Liver (tissue), 9 donors: ENCODE measurements around the gene ARVCF. TPM values are rescaled to one million over a fixed set of nuclear protein-coding genes. Genes with fewer than 3 reads are reported as not detected.

ENCODE experiments used
- DNase-seq: peaks from one replicate; pipeline ENCODE4 v3.0.0-alpha.2; 2017; ENCODE audit warnings: low spot score
- H3K27ac ChIP-seq, 2 donors: one replicate each; pipeline ENCODE4 v1.7.0; 2013; ENCODE audit warnings: inconsistent platforms in 2 of 2, low read length in 2 of 2, control low read depth in 1 of 2, low read depth in 1 of 2, mild to moderate bottlenecking in 1 of 2
- H3K27me3 ChIP-seq, 4 donors: one replicate each; pipeline versions ENCODE4 v1.6.1 to v1.7.0; 2013; ENCODE audit warnings: low read length in 3 of 4, inconsistent platforms in 1 of 4, mild to moderate bottlenecking in 1 of 4, moderate library complexity in 1 of 4; ENCODE audit not compliant: control insufficient read depth in 4 of 4, insufficient read depth in 4 of 4
- H3K36me3 ChIP-seq, 4 donors: one replicate each; pipeline versions ENCODE4 v1.6.1 to v1.7.0; 2013; ENCODE audit warnings: low read length in 3 of 4, mild to moderate bottlenecking in 3 of 4, low read depth in 1 of 4, moderate library complexity in 1 of 4; ENCODE audit not compliant: control insufficient read depth in 4 of 4, insufficient read depth in 3 of 4
- H3K4me1 ChIP-seq, 4 donors: one replicate each; pipeline versions ENCODE4 v1.6.1 to v1.7.0; 2013; ENCODE audit warnings: low read length in 3 of 4, mild to moderate bottlenecking in 3 of 4, moderate library complexity in 1 of 4; ENCODE audit not compliant: control insufficient read depth in 4 of 4, insufficient read depth in 4 of 4
- H3K4me3 ChIP-seq, 3 donors: one replicate each; pipeline versions ENCODE4 v1.6.1 to v1.7.0; 2013; ENCODE audit warnings: low read length in 3 of 3, control low read depth in 1 of 3, low read depth in 1 of 3, mild to moderate bottlenecking in 1 of 3
- H3K9ac ChIP-seq, 2 donors: one replicate each; pipeline ENCODE4 v1.7.0; 2013; ENCODE audit warnings: low read length in 2 of 2, mild to moderate bottlenecking in 2 of 2, moderate library complexity in 2 of 2, control low read depth in 1 of 2, low read depth in 1 of 2
- H3K9me3 ChIP-seq, 4 donors: one replicate each; pipeline versions ENCODE4 v1.6.1 to v1.7.0; 2013; ENCODE audit warnings: low read length in 3 of 4; ENCODE audit not compliant: control insufficient read depth in 4 of 4
- EGR1 ChIP-seq, 2 donors: IDR thresholded peaks; 2 replicates each; pipeline ENCODE4 v1.6.1; 2016 to 2018; ENCODE audit warnings: antibody characterized with exemption in 2 of 2, low read depth in 2 of 2
- FOXA1 ChIP-seq: IDR thresholded peaks from 2 replicates; pipeline ENCODE4 v1.6.1; 2016; ENCODE audit warnings: antibody characterized with exemption
- FOXA2 ChIP-seq: IDR thresholded peaks from 2 replicates; pipeline ENCODE4 v1.6.1; 2016; ENCODE audit warnings: antibody characterized with exemption
- GABPA ChIP-seq, 2 donors: IDR thresholded peaks in 1 of 2; conservative IDR thresholded peaks in 1 of 2; 2 replicates each; pipeline ENCODE4 v1.6.1; 2016; ENCODE audit warnings: antibody characterized with exemption in 2 of 2, mild to moderate bottlenecking in 1 of 2, moderate library complexity in 1 of 2
- HNF4A ChIP-seq, 2 donors: conservative IDR thresholded peaks; 2 replicates each; pipeline ENCODE4 v1.6.1; 2016; ENCODE audit warnings: antibody characterized with exemption in 2 of 2, mild to moderate bottlenecking in 2 of 2
- HNF4G ChIP-seq: IDR thresholded peaks from 2 replicates; pipeline ENCODE4 v1.6.1; 2016; ENCODE audit warnings: antibody characterized with exemption
- JUND ChIP-seq, 2 donors: IDR thresholded peaks; 2 replicates each; pipeline ENCODE4 v1.6.1; 2016; ENCODE audit warnings: antibody characterized with exemption in 2 of 2
- NR2F2 ChIP-seq: IDR thresholded peaks from 2 replicates; pipeline ENCODE4 v1.6.1; 2016; ENCODE audit warnings: antibody characterized with exemption
- RAD21 ChIP-seq, 2 donors: IDR thresholded peaks; 2 replicates each; pipeline ENCODE4 v1.6.1; 2016; ENCODE audit warnings: antibody characterized with exemption in 2 of 2, mild to moderate bottlenecking in 2 of 2
- RXRA ChIP-seq, 2 donors: IDR thresholded peaks; 2 replicates each; pipeline ENCODE4 v1.6.1; 2017 to 2018; ENCODE audit warnings: antibody characterized with exemption in 2 of 2, mild to moderate bottlenecking in 1 of 2
- SP1 ChIP-seq: IDR thresholded peaks from 2 replicates; pipeline ENCODE4 v1.6.1; 2018; ENCODE audit warnings: antibody characterized with exemption, mild to moderate bottlenecking
- TAF1 ChIP-seq: conservative IDR thresholded peaks from 2 replicates; pipeline ENCODE4 v1.6.1; 2016; ENCODE audit warnings: antibody characterized with exemption, mild to moderate bottlenecking
- YY1 ChIP-seq: IDR thresholded peaks from 2 replicates; pipeline ENCODE4 v1.6.1; 2016; ENCODE audit warnings: antibody characterized with exemption, mild to moderate bottlenecking
- WGBS: extraction: QIAGEN DNeasy Blood & Tissue Kit; methylation state at CpG from one replicate; pipeline ENCODE4 v1.1.7; 2013; 5-methylcytosine and 5-hydroxymethylcytosine counted together
- polyA plus RNA-seq, 2 donors: library from polyadenylated mRNA; stranded (reverse) in 1 of 2; unstranded in 1 of 2; fragments of 200-250 nt in 1 of 2; fragments of >200 nt in 1 of 2; fragmentation: Nextera tagmentation in 1 of 2; extraction: Ambion mirVana in 1 of 2; gene quantifications; one replicate each; pipeline versions ENCODE4 v1.2.1 to v1.2.3, GENCODE V29; 2013 to 2015
- total RNA-seq, 2 donors: library from RNA; depleted of rRNA; stranded (reverse); fragments of >200 nt; gene quantifications; one replicate each; pipeline ENCODE4 v1.2.3, GENCODE V29; 2014
- TF ChIP-seq, protein P1 (sequence below): IDR thresholded peaks from 2 replicates; pipeline ENCODE4 v1.6.1; 2016; ENCODE audit warnings: antibody characterized with exemption
- TF ChIP-seq, protein P2 (sequence below): fragments of 150-350 bp; IDR thresholded peaks from 2 replicates; pipeline ENCODE4 v1.5.1; 2017; ENCODE audit warnings: improper control_type of control experiment, low read depth, low read length; ENCODE audit not compliant: missing input control
- TF ChIP-seq, protein P3 (sequence below): IDR thresholded peaks from 2 replicates; pipeline ENCODE4 v1.6.1; 2016; ENCODE audit warnings: antibody characterized with exemption
- TF ChIP-seq, protein P4 (sequence below): IDR thresholded peaks from 2 replicates; pipeline ENCODE4 v1.6.1; 2016; ENCODE audit warnings: antibody characterized with exemption
- TF ChIP-seq, protein P5 (sequence below): IDR thresholded peaks from 2 replicates; pipeline ENCODE4 v1.6.1; 2016; ENCODE audit warnings: antibody characterized with exemption, mild to moderate bottlenecking
- donor health status: healthy.
- donor health status: healthy.
- donor health status: healthy.
- donor health status: healthy.
- donor health status: healthy.

ARVCF gene
- total and polyA plus RNA-seq, 4 donors, result 3.8 to 48.8 (median 26.1) TPM

DNA sequence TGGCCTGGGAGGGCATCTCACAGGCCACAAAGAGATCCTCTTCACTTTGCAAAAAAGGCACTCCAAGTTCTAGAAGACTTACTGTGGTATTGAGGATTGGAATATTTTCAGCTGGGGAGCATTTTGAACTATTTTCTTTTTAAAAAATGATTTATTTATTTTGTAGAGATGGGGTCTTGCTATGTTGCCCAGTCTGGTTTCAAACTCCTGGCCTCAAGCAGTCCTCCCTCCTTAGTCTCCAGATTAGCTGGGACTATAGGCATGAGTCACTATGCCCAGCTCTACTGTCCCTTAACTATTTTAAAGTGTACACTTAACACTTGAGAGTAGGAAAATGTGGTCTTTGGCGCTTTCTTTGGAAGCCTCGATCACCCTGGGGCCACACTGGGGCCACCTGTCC lies 38.5 kb upstream of the ARVCF start:
- DNase-seq, result no peak
- H3K36me3 ChIP-seq, result peaks cover 10 to 45% (median 18%) of the 10 kb centered on the region in 4 donors

DNA sequence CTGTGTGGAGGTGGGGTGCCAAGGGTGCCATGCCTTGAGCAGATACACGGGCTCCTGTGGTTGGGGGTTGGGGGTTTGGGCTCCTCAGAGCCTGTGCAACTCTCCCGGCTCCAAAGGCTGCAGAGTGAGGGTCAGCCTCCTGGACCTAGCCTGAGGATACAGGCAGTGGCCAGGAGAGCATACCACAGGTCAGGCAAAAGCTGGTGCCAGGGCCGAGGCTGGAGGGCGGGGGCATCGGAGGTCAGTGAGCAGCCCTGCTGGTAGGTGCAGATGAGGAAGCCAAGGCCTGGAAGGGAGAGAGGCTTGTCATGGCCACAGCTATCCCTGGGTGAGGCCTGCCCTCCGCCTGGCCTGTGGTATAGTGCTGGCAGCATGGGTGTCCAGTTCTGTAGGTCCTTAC lies 37.9 kb upstream of the ARVCF start:
- H3K9me3 ChIP-seq, result no peaks in the 10 kb centered on the region
- no peaks in the 10 kb centered on the region for H3K4me1 ChIP-seq
- no peak for DNase-seq
- 89% methylated on average over 6 of the region's 6 CpGs for WGBS
- no peak overlapping the region for H3K4me3 ChIP-seq
- no peak overlapping the region for H3K27ac ChIP-seq
- peaks cover 10 to 45% (median 18%) of the 10 kb centered on the region in 4 donors for H3K36me3 ChIP-seq
- H3K9ac ChIP-seq, result no peak overlapping the region
- H3K27me3 ChIP-seq, result no peaks in the 10 kb centered on the region
- TF ChIP-seq EGR1 (IDR thresholded peaks at IDR 0.05; ENCODE audit: low read depth in 2 of 2), result no peak
- TF ChIP-seq YY1, result no peak
- TF ChIP-seq, protein P1, sequence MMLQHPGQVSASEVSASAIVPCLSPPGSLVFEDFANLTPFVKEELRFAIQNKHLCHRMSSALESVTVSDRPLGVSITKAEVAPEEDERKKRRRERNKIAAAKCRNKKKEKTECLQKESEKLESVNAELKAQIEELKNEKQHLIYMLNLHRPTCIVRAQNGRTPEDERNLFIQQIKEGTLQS, result no peak
- TF ChIP-seq TAF1, result no peak
- TF ChIP-seq HNF4G, result no peak
- TF ChIP-seq, protein P2, sequence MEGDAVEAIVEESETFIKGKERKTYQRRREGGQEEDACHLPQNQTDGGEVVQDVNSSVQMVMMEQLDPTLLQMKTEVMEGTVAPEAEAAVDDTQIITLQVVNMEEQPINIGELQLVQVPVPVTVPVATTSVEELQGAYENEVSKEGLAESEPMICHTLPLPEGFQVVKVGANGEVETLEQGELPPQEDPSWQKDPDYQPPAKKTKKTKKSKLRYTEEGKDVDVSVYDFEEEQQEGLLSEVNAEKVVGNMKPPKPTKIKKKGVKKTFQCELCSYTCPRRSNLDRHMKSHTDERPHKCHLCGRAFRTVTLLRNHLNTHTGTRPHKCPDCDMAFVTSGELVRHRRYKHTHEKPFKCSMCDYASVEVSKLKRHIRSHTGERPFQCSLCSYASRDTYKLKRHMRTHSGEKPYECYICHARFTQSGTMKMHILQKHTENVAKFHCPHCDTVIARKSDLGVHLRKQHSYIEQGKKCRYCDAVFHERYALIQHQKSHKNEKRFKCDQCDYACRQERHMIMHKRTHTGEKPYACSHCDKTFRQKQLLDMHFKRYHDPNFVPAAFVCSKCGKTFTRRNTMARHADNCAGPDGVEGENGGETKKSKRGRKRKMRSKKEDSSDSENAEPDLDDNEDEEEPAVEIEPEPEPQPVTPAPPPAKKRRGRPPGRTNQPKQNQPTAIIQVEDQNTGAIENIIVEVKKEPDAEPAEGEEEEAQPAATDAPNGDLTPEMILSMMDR, result no peak
- TF ChIP-seq RXRA (IDR thresholded peaks at IDR 0.05), result no peak
- no peak for TF ChIP-seq FOXA2
- TF ChIP-seq, protein P3, sequence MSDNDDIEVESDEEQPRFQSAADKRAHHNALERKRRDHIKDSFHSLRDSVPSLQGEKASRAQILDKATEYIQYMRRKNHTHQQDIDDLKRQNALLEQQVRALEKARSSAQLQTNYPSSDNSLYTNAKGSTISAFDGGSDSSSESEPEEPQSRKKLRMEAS, result no peak
- TF ChIP-seq SP1, result no peak
- TF ChIP-seq HNF4A (conservative IDR thresholded peaks at IDR 0.05), result no peak

More for the DNA sequence above, 38.5 kb upstream of the ARVCF start:
- no peaks in the 10 kb centered on the region for H3K27me3 ChIP-seq
- 98% methylated on average over 2 of the region's 2 CpGs for WGBS
- TF ChIP-seq, protein P1, result no peak
- no peak for TF ChIP-seq SP1
- no peak for TF ChIP-seq YY1
- no peak for TF ChIP-seq TAF1
- TF ChIP-seq, protein P4, sequence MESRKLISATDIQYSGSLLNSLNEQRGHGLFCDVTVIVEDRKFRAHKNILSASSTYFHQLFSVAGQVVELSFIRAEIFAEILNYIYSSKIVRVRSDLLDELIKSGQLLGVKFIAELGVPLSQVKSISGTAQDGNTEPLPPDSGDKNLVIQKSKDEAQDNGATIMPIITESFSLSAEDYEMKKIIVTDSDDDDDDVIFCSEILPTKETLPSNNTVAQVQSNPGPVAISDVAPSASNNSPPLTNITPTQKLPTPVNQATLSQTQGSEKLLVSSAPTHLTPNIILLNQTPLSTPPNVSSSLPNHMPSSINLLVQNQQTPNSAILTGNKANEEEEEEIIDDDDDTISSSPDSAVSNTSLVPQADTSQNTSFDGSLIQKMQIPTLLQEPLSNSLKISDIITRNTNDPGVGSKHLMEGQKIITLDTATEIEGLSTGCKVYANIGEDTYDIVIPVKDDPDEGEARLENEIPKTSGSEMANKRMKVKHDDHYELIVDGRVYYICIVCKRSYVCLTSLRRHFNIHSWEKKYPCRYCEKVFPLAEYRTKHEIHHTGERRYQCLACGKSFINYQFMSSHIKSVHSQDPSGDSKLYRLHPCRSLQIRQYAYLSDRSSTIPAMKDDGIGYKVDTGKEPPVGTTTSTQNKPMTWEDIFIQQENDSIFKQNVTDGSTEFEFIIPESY, result no peak
- TF ChIP-seq, protein P5, sequence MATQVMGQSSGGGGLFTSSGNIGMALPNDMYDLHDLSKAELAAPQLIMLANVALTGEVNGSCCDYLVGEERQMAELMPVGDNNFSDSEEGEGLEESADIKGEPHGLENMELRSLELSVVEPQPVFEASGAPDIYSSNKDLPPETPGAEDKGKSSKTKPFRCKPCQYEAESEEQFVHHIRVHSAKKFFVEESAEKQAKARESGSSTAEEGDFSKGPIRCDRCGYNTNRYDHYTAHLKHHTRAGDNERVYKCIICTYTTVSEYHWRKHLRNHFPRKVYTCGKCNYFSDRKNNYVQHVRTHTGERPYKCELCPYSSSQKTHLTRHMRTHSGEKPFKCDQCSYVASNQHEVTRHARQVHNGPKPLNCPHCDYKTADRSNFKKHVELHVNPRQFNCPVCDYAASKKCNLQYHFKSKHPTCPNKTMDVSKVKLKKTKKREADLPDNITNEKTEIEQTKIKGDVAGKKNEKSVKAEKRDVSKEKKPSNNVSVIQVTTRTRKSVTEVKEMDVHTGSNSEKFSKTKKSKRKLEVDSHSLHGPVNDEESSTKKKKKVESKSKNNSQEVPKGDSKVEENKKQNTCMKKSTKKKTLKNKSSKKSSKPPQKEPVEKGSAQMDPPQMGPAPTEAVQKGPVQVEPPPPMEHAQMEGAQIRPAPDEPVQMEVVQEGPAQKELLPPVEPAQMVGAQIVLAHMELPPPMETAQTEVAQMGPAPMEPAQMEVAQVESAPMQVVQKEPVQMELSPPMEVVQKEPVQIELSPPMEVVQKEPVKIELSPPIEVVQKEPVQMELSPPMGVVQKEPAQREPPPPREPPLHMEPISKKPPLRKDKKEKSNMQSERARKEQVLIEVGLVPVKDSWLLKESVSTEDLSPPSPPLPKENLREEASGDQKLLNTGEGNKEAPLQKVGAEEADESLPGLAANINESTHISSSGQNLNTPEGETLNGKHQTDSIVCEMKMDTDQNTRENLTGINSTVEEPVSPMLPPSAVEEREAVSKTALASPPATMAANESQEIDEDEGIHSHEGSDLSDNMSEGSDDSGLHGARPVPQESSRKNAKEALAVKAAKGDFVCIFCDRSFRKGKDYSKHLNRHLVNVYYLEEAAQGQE, result no peak
- no peak for TF ChIP-seq HNF4A (conservative IDR thresholded peaks at IDR 0.05)
- TF ChIP-seq RAD21 (IDR thresholded peaks at IDR 0.05), result no peak
- TF ChIP-seq NR2F2, result no peak
- TF ChIP-seq RXRA (IDR thresholded peaks at IDR 0.05), result no peak
- TF ChIP-seq, protein P2, result no peak
- no peak for TF ChIP-seq JUND (IDR thresholded peaks at IDR 0.05)
- TF ChIP-seq GABPA (IDR thresholded peaks at IDR 0.05 in 1 of 2, conservative IDR thresholded peaks at IDR 0.05 in 1 of 2), result no peak
- TF ChIP-seq FOXA1, result no peak
- no peak overlapping the region for H3K4me3 ChIP-seq
- no peaks in the 10 kb centered on the region for H3K4me1 ChIP-seq
- no peak overlapping the region for H3K9ac ChIP-seq
- H3K27ac ChIP-seq, result no peak overlapping the region
- no peaks in the 10 kb centered on the region for H3K9me3 ChIP-seq
